ENCODE measurements around the gene SGCE. TPM values are rescaled to one million over a fixed set of nuclear protein-coding genes. Genes with fewer than 3 reads are reported as not detected.

Gene SGCE
- total RNA-seq, 2 donors from 2014 or later: 41.0 to 75.9 TPM

GRCh38 chr7:94602181-94602580 lies 53.8 kb downstream of the SGCE start:
- TF ChIP-seq, protein P1, sequence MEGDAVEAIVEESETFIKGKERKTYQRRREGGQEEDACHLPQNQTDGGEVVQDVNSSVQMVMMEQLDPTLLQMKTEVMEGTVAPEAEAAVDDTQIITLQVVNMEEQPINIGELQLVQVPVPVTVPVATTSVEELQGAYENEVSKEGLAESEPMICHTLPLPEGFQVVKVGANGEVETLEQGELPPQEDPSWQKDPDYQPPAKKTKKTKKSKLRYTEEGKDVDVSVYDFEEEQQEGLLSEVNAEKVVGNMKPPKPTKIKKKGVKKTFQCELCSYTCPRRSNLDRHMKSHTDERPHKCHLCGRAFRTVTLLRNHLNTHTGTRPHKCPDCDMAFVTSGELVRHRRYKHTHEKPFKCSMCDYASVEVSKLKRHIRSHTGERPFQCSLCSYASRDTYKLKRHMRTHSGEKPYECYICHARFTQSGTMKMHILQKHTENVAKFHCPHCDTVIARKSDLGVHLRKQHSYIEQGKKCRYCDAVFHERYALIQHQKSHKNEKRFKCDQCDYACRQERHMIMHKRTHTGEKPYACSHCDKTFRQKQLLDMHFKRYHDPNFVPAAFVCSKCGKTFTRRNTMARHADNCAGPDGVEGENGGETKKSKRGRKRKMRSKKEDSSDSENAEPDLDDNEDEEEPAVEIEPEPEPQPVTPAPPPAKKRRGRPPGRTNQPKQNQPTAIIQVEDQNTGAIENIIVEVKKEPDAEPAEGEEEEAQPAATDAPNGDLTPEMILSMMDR (IDR thresholded peaks at IDR 0.05): no peak
- Histone ChIP-seq H3K36me3 (peaks cover 5% of the 10 kb centered on the region), H3K9me3 (peaks cover 0 to 2% of the 10 kb centered on the region in 2 donors), H3K4me3 (no peak overlapping the region), H3K4me1 (no peaks in the 10 kb centered on the region), H3K27me3 (no peaks in the 10 kb centered on the region), H3K27ac (no peak overlapping the region)
- no peak for DNase-seq (ENCODE audit: low spot score)

- H3K36me3 ChIP-seq: peaks cover 8% of the 10 kb centered on the region
- TF ChIP-seq, protein P1 (IDR thresholded peaks at IDR 0.05): no peak
- H3K4me3 ChIP-seq: no peak overlapping the region
- no peak overlapping the region for H3K27ac ChIP-seq
- no peak for DNase-seq (ENCODE audit: low spot score)
- H3K4me1 ChIP-seq: no peaks in the 10 kb centered on the region
- H3K9me3 ChIP-seq: no peaks in the 10 kb centered on the region
- H3K27me3 ChIP-seq: no peaks in the 10 kb centered on the region
Measured at GRCh38 chr7:94600267-94600666, 55.7 kb downstream of the SGCE start.

GRCh38 chr7:94595717-94596116 lies 60.2 kb downstream of the SGCE start:
- DNase-seq (ENCODE audit: low spot score): no peak
- TF ChIP-seq, protein P1 (IDR thresholded peaks at IDR 0.05): no peak
- peaks cover 8% of the 10 kb centered on the region for H3K36me3 ChIP-seq

GRCh38 chr7:94594882-94595281 lies 61.1 kb downstream of the SGCE start:
- Histone ChIP-seq H3K4me3 (no peak overlapping the region), H3K27ac (no peak overlapping the region), H3K4me1 (no peaks in the 10 kb centered on the region), H3K27me3 (no peaks in the 10 kb centered on the region), H3K36me3 (peaks cover 8% of the 10 kb centered on the region), H3K9me3 (no peaks in the 10 kb centered on the region)
- DNase-seq (ENCODE audit: low spot score): no peak
- TF ChIP-seq, protein P1 (IDR thresholded peaks at IDR 0.05): no peak

More at GRCh38 chr7:94595717-94596116, 60.2 kb downstream of the SGCE start:
- Histone ChIP-seq H3K9me3 (no peaks in the 10 kb centered on the region), H3K4me3 (no peak overlapping the region), H3K4me1 (no peaks in the 10 kb centered on the region), H3K27ac (no peak overlapping the region), H3K27me3 (no peaks in the 10 kb centered on the region)

DNA sequence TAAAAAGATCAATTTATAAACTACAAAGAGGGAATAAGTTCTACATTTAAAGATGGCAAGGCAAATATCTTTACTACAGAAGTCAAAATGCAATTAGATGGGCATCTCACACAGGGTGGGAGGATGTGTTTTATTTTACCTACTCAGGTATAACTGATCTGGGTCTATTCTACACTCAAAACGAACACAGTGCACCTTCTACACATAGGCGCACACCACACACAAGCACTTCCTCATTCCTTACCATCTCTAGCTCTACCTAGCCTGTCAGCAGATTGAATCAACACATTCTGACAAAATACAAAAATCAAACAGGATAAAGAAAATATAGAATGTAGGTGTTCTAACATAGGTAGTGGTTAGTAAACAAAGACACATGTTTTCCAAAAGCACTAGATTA lies 64.8 kb downstream of the SGCE start:
- Histone ChIP-seq H3K4me3 (no peak overlapping the region), H3K36me3 (no peaks in the 10 kb centered on the region), H3K9me3 (no peaks in the 10 kb centered on the region), H3K27ac (no peak overlapping the region), H3K27me3 (no peaks in the 10 kb centered on the region), H3K4me1 (no peaks in the 10 kb centered on the region)
- no peak for DNase-seq (ENCODE audit: low spot score)
- TF ChIP-seq, protein P1 (IDR thresholded peaks at IDR 0.05): no peak

DNA sequence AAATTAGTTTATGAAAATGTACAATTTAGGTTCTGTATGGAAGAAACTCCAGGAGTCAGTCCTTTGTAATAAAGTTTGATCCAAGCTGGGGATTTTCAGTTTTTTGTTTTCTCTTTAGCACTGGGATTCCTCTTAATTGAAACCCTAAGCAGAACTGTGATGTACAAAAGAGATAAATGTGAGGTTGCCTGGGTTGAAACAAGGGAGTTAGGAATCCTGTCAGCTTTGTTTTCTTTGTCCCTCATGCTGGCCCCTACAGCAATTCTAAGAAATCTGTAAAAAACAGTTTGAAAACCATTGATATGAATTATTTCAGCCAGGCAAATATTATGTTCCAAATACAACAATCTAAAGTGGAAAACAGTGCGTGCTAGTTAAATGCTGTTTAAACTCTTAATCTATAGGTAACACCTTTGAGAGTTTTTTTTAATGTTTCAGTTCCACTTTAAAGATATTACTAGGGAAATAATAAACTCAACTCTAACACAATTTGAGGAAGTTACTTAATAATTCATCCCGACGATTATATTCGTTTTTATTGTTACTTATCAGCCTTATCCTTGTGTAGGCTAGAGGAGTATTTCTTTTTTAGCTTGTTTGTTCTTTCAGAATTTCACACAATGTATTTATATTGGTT lies 65.3 kb downstream of the SGCE start:
- no peaks in the 10 kb centered on the region for H3K4me1 ChIP-seq
- H3K36me3 ChIP-seq: no peaks in the 10 kb centered on the region
- DNase-seq (ENCODE audit: low spot score): no peak
- H3K27me3 ChIP-seq: no peaks in the 10 kb centered on the region
- H3K4me3 ChIP-seq: no peak overlapping the region
- H3K9me3 ChIP-seq: no peaks in the 10 kb centered on the region
- H3K27ac ChIP-seq: no peak overlapping the region
- TF ChIP-seq, protein P1 (IDR thresholded peaks at IDR 0.05): no peak
